ENCODE data around the gene UFD1. TPM values are rescaled to one million over a fixed set of nuclear protein-coding genes. Genes with fewer than 3 reads are reported as not detected.
A peak's percentile ranks its signal among the peaks of the same experiment; 100 is the strongest.

UFD1 gene
- total RNA-seq = 37.1 TPM

- no peaks in the 10 kb centered on the region for H3K27me3 ChIP-seq (ENCODE audit: control insufficient read depth in 3 of 3, insufficient read depth in 3 of 3, low read length in 3 of 3)
- H3K9ac ChIP-seq (ENCODE audit: low read depth in 1 of 3, low read length in 3 of 3) = peak within 1 kb of the TSS; percentile 89 to 96 (median 94)
- no peaks in the 10 kb centered on the region for H3K9me3 ChIP-seq (ENCODE audit: control insufficient read depth in 3 of 3, low read length in 3 of 3)
- peak within 1 kb of the TSS; percentile 100 for H3K27ac ChIP-seq (ENCODE audit: low read depth, low read length)
- peaks cover 9 to 12% (median 12%) of the 10 kb centered on the region in 3 donors for H3K36me3 ChIP-seq (ENCODE audit: control insufficient read depth in 3 of 3, insufficient read depth in 3 of 3, low read length in 3 of 3)
- H3K4me3 ChIP-seq (ENCODE audit: low read length in 3 of 3) = peak within 1 kb of the TSS; percentile 80 to 96 (median 95)
- H3K4me1 ChIP-seq (ENCODE audit: control insufficient read depth in 3 of 3, insufficient read depth in 3 of 3, low read length in 3 of 3) = peaks cover 23 to 35% (median 27%) of the 10 kb centered on the region in 3 donors
Observed at GRCh38 chr22:19478901-19479354, at the start of gene UFD1. UFD1 (minus strand) TSS chr22:19479193; CDS start chr22:19479085, 108 bp downstream.

- Histone ChIP-seq H3K27me3 (ENCODE audit: control insufficient read depth in 3 of 3, insufficient read depth in 3 of 3, low read length in 3 of 3) (peaks cover 23 to 32% (median 28%) of the 10 kb centered on the region in 3 donors), H3K4me1 (ENCODE audit: control insufficient read depth in 3 of 3, insufficient read depth in 3 of 3, low read length in 3 of 3) (peaks cover 17 to 36% (median 32%) of the 10 kb centered on the region in 3 donors), H3K9me3 (ENCODE audit: control insufficient read depth in 3 of 3, low read length in 3 of 3) (no peaks in the 10 kb centered on the region), H3K4me3 (ENCODE audit: low read length in 3 of 3) (no peak overlapping the region), H3K9ac (ENCODE audit: low read depth in 1 of 3, low read length in 3 of 3) (peak overlapping the region in 1 of 3 donors; percentile 2), H3K36me3 (ENCODE audit: control insufficient read depth in 3 of 3, insufficient read depth in 3 of 3, low read length in 3 of 3) (no peaks in the 10 kb centered on the region), H3K27ac (ENCODE audit: low read depth, low read length) (no peak overlapping the region)
Observed at GRCh38 chr22:19527861-19528417, 48.9 kb upstream of the UFD1 start.

GRCh38 chr22:19527321-19527721 is 48.3 kb upstream of the UFD1 start:
- H3K27me3 ChIP-seq (ENCODE audit: control insufficient read depth in 3 of 3, insufficient read depth in 3 of 3, low read length in 3 of 3) = peaks cover 29 to 38% (median 34%) of the 10 kb centered on the region in 3 donors
- H3K9me3 ChIP-seq (ENCODE audit: control insufficient read depth in 3 of 3, low read length in 3 of 3) = no peaks in the 10 kb centered on the region
- no peak overlapping the region for H3K27ac ChIP-seq (ENCODE audit: low read depth, low read length)
- no peaks in the 10 kb centered on the region for H3K36me3 ChIP-seq (ENCODE audit: control insufficient read depth in 3 of 3, insufficient read depth in 3 of 3, low read length in 3 of 3)
- H3K4me1 ChIP-seq (ENCODE audit: control insufficient read depth in 3 of 3, insufficient read depth in 3 of 3, low read length in 3 of 3) = peaks cover 17 to 37% (median 35%) of the 10 kb centered on the region in 3 donors
- peak overlapping the region in 2 of 3 donors; percentile 2 to 33 for H3K9ac ChIP-seq (ENCODE audit: low read depth in 1 of 3, low read length in 3 of 3)
- no peak overlapping the region for H3K4me3 ChIP-seq (ENCODE audit: low read length in 3 of 3)

GRCh38 chr22:19526702-19527111 is 47.7 kb upstream of the UFD1 start:
- Histone ChIP-seq H3K9ac (ENCODE audit: low read depth in 1 of 3, low read length in 3 of 3) (peak overlapping the region in 1 of 3 donors; percentile 33), H3K9me3 (ENCODE audit: control insufficient read depth in 3 of 3, low read length in 3 of 3) (no peaks in the 10 kb centered on the region), H3K4me3 (ENCODE audit: low read length in 3 of 3) (no peak overlapping the region), H3K4me1 (ENCODE audit: control insufficient read depth in 3 of 3, insufficient read depth in 3 of 3, low read length in 3 of 3) (peaks cover 17 to 37% (median 35%) of the 10 kb centered on the region in 3 donors), H3K27ac (ENCODE audit: low read depth, low read length) (no peak overlapping the region), H3K36me3 (ENCODE audit: control insufficient read depth in 3 of 3, insufficient read depth in 3 of 3, low read length in 3 of 3) (no peaks in the 10 kb centered on the region), H3K27me3 (ENCODE audit: control insufficient read depth in 3 of 3, insufficient read depth in 3 of 3, low read length in 3 of 3) (peaks cover 29 to 44% (median 41%) of the 10 kb centered on the region in 3 donors)

GRCh38 chr22:19526076-19526701 is 47.2 kb upstream of the UFD1 start:
- Histone ChIP-seq H3K36me3 (ENCODE audit: control insufficient read depth in 3 of 3, insufficient read depth in 3 of 3, low read length in 3 of 3) (no peaks in the 10 kb centered on the region), H3K4me1 (ENCODE audit: control insufficient read depth in 3 of 3, insufficient read depth in 3 of 3, low read length in 3 of 3) (peaks cover 17 to 37% (median 35%) of the 10 kb centered on the region in 3 donors), H3K27ac (ENCODE audit: low read depth, low read length) (peak overlapping the region; percentile 81), H3K4me3 (ENCODE audit: low read length in 3 of 3) (no peak overlapping the region), H3K9ac (ENCODE audit: low read depth in 1 of 3, low read length in 3 of 3) (no peak overlapping the region), H3K9me3 (ENCODE audit: control insufficient read depth in 3 of 3, low read length in 3 of 3) (no peaks in the 10 kb centered on the region), H3K27me3 (ENCODE audit: control insufficient read depth in 3 of 3, insufficient read depth in 3 of 3, low read length in 3 of 3) (peaks cover 29 to 48% (median 42%) of the 10 kb centered on the region in 3 donors)

GRCh38 chr22:19525666-19526065 is 46.7 kb upstream of the UFD1 start:
- Histone ChIP-seq H3K9me3 (ENCODE audit: control insufficient read depth in 3 of 3, low read length in 3 of 3) (no peaks in the 10 kb centered on the region), H3K27ac (ENCODE audit: low read depth, low read length) (peak overlapping the region; percentile 81), H3K4me1 (ENCODE audit: control insufficient read depth in 3 of 3, insufficient read depth in 3 of 3, low read length in 3 of 3) (peaks cover 17 to 37% (median 35%) of the 10 kb centered on the region in 3 donors), H3K36me3 (ENCODE audit: control insufficient read depth in 3 of 3, insufficient read depth in 3 of 3, low read length in 3 of 3) (no peaks in the 10 kb centered on the region), H3K4me3 (ENCODE audit: low read length in 3 of 3) (no peak overlapping the region), H3K27me3 (ENCODE audit: control insufficient read depth in 3 of 3, insufficient read depth in 3 of 3, low read length in 3 of 3) (peaks cover 29 to 48% (median 39%) of the 10 kb centered on the region in 3 donors), H3K9ac (ENCODE audit: low read depth in 1 of 3, low read length in 3 of 3) (no peak overlapping the region)

GRCh38 chr22:19525116-19525660 is 46.2 kb upstream of the UFD1 start:
- Histone ChIP-seq H3K4me1 (ENCODE audit: control insufficient read depth in 3 of 3, insufficient read depth in 3 of 3, low read length in 3 of 3) (peaks cover 17 to 37% (median 35%) of the 10 kb centered on the region in 3 donors), H3K9me3 (ENCODE audit: control insufficient read depth in 3 of 3, low read length in 3 of 3) (no peaks in the 10 kb centered on the region), H3K36me3 (ENCODE audit: control insufficient read depth in 3 of 3, insufficient read depth in 3 of 3, low read length in 3 of 3) (no peaks in the 10 kb centered on the region), H3K27ac (ENCODE audit: low read depth, low read length) (peak overlapping the region; percentile 81), H3K9ac (ENCODE audit: low read depth in 1 of 3, low read length in 3 of 3) (peak overlapping the region in 2 of 3 donors; percentile 2 to 71), H3K4me3 (ENCODE audit: low read length in 3 of 3) (peak overlapping the region in 1 of 3 donors; percentile 30), H3K27me3 (ENCODE audit: control insufficient read depth in 3 of 3, insufficient read depth in 3 of 3, low read length in 3 of 3) (peaks cover 29 to 48% (median 39%) of the 10 kb centered on the region in 3 donors)

GRCh38 chr22:19524170-19525115 is 45.5 kb upstream of the UFD1 start, which contains the start of gene CLDN5:
CLDN5 (minus strand) TSS chr22:19524410; CDS start chr22:19524255, 155 bp downstream.
- Histone ChIP-seq H3K27ac (ENCODE audit: low read depth, low read length) (peak within 1 kb of the TSS; percentile 81), H3K36me3 (ENCODE audit: control insufficient read depth in 3 of 3, insufficient read depth in 3 of 3, low read length in 3 of 3) (no peaks in the 10 kb centered on the region), H3K9ac (ENCODE audit: low read depth in 1 of 3, low read length in 3 of 3) (peak within 1 kb of the TSS; percentile 57 to 79 (median 59)), H3K9me3 (ENCODE audit: control insufficient read depth in 3 of 3, low read length in 3 of 3) (no peaks in the 10 kb centered on the region), H3K4me1 (ENCODE audit: control insufficient read depth in 3 of 3, insufficient read depth in 3 of 3, low read length in 3 of 3) (peaks cover 17 to 37% (median 35%) of the 10 kb centered on the region in 3 donors), H3K4me3 (ENCODE audit: low read length in 3 of 3) (peak within 1 kb of the TSS; percentile 66 to 72 (median 67)), H3K27me3 (ENCODE audit: control insufficient read depth in 3 of 3, insufficient read depth in 3 of 3, low read length in 3 of 3) (peaks cover 29 to 48% (median 39%) of the 10 kb centered on the region in 3 donors)
